ENCODE results near the gene SIVA1.

The SIVA1 gene

GRCh38 chr14:104742586-104743455, 10.1 kb upstream of the SIVA1 start (continued):
- TF ChIP-seq, protein P1, sequence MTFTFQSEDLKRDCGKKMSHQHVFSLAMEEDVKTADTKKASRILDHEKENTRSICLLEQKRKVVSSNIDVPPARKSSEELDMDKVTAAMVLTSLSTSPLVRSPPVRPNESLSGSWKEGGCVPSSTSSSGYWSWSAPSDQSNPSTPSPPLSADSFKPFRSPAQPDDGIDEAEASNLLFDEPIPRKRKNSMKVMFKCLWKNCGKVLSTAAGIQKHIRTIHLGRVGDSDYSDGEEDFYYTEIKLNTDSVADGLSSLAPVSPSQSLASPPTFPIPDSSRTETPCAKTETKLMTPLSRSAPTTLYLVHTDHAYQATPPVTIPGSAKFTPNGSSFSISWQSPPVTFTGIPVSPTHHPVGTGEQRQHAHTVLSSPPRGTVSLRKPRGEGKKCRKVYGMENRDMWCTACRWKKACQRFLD (tag by site-specific recombination; IDR thresholded peaks at IDR 0.05), result no peak
- TF ChIP-seq MEIS1 (CRISPR knock-in tag; IDR thresholded peaks at IDR 0.05; ENCODE audit: borderline replicate concordance) (no peak), ZNF549 (tag by site-specific recombination; IDR thresholded peaks at IDR 0.05) (no peak), ZNF157 (tag by site-specific recombination; IDR thresholded peaks at IDR 0.05) (no peak)

DNA sequence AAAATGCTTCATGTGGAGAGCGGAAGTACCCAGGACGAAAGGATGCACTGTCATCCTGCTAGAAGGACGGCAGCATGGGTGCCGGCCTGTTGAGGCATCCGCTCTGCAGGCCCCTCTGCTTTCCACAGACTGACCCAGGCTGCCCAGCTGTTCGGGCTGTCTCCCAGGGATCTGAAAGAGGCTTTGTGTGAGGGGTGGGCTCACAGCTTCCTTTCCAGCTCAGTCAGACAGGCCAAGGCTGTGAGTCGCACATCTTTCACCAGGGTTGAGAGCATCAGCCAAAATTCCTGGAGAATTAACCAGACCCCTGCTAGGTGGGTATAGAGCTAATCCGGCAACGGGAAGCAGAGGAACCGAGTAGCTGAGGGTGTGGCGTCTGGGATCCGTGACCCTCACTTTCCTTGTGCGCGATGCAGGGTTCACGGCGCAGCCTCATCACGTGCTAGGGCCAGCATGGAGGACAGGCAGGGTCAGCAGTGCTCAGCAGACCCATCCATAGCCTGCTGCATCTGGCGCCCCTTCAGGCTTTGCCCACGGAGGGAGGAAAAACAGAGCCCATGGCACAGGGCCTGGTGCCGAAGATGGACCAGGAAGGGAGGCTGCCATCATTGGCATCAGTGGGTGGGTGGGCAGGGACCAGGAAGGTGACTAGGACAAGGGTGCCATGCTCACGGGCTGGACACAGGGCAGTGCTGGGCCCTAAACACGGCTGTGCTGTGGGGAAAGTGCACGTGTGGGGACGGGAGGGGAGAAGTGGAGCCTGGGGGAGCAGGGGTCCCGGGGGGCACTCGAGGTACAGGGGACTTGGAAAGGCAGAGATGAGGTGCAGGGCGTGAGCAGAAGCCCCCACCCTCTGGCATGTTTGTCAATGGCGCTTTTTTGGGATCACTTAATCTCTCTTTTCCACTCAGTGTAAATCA, 9.2 kb upstream of the SIVA1 start:
- TF ChIP-seq ZNF23 (tag by site-specific recombination; IDR thresholded peaks at IDR 0.05; ENCODE audit: borderline replicate concordance) (no peak), ZNF544 (tag by site-specific recombination; IDR thresholded peaks at IDR 0.05) (no peak), SP2 (tag by site-specific recombination; IDR thresholded peaks at IDR 0.05) (no peak), TRIM28 (IDR thresholded peaks at IDR 0.05; ENCODE audit: borderline replicate concordance, low read length) (no peak), HOXC10 (CRISPR knock-in tag; IDR thresholded peaks at IDR 0.05) (no peak), ZNF404 (tag by site-specific recombination; IDR thresholded peaks at IDR 0.05) (no peak)
- TF ChIP-seq, protein P2, sequence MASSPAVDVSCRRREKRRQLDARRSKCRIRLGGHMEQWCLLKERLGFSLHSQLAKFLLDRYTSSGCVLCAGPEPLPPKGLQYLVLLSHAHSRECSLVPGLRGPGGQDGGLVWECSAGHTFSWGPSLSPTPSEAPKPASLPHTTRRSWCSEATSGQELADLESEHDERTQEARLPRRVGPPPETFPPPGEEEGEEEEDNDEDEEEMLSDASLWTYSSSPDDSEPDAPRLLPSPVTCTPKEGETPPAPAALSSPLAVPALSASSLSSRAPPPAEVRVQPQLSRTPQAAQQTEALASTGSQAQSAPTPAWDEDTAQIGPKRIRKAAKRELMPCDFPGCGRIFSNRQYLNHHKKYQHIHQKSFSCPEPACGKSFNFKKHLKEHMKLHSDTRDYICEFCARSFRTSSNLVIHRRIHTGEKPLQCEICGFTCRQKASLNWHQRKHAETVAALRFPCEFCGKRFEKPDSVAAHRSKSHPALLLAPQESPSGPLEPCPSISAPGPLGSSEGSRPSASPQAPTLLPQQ (tag by site-specific recombination; IDR thresholded peaks at IDR 0.05), result no peak
- Histone ChIP-seq H3K9me3 (ENCODE audit: control insufficient read depth, insufficient read depth, low read depth, low read length) (no peaks in the 10 kb centered on the region), H3K27ac (ENCODE audit: extremely low read depth, low read depth, low read length) (no peak overlapping the region), H3K4me1 (ENCODE audit: control insufficient read depth, insufficient read depth, low read length) (no peaks in the 10 kb centered on the region), H3K4me3 (ENCODE audit: low read depth, low read length) (no peak overlapping the region), H3K36me3 (ENCODE audit: control insufficient read depth in 2 of 2, insufficient read depth in 1 of 2, low read length in 2 of 2) (no peaks in the 10 kb centered on the region)
- CTCF ChIA-PET, result interaction anchor here (0.5 kb wide), 1 partner anchor 1629 kb away, joined by 3 read pairs; no protein-coding TSS in a partner anchor
- POLR2A ChIA-PET, result interaction anchor here (2.1 kb wide), 1 partner anchor 9 kb away, joined by 9 read pairs; the partner anchor contains the start of gene SIVA1

DNA sequence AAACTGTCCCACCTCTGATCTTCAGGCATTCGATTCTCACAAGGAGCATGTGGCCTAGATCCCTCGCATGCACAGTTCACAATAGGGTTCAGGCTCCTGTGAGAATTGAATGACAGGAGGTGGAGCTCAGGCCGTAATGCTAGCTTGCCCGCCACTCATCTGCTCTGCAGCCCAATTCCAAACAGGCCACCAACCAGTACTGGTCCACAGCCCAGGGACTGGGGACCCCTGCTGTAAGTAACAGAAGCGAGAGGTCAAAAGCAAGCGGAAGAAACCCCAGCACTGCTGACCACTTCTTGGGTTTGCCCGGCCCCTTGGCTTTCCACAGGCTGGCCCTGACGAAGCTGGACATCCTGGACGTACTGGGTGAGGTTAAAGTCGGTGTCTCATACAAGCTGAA, 8.5 kb upstream of the SIVA1 start:
- H3K27ac ChIP-seq (ENCODE audit: extremely low read depth, low read depth, low read length), result no peak overlapping the region
- no peak overlapping the region for H3K4me3 ChIP-seq (ENCODE audit: low read depth, low read length)
- no peaks in the 10 kb centered on the region for H3K36me3 ChIP-seq (ENCODE audit: control insufficient read depth in 2 of 2, insufficient read depth in 1 of 2, low read length in 2 of 2)
- H3K4me1 ChIP-seq (ENCODE audit: control insufficient read depth, insufficient read depth, low read length), result no peaks in the 10 kb centered on the region
- POLR2A ChIA-PET, result no interaction called here
- no peaks in the 10 kb centered on the region for H3K9me3 ChIP-seq (ENCODE audit: control insufficient read depth, insufficient read depth, low read depth, low read length)
- CTCF ChIA-PET, result no interaction called here
- TF ChIP-seq SCRT2 (tag by site-specific recombination; IDR thresholded peaks at IDR 0.05) (no peak), ZFP69B (tag by site-specific recombination; IDR thresholded peaks at IDR 0.05) (no peak), ZNF398 (tag by site-specific recombination; IDR thresholded peaks at IDR 0.05) (no peak), ZNF654 (tag by site-specific recombination; IDR thresholded peaks at IDR 0.05; ENCODE audit: low read depth) (no peak), ZNF24 (tag by site-specific recombination; IDR thresholded peaks at IDR 0.05) (no peak), ZNF558 (tag by site-specific recombination; IDR thresholded peaks at IDR 0.05) (no peak), SP2 (tag by site-specific recombination; IDR thresholded peaks at IDR 0.05) (no peak), ZNF510 (tag by site-specific recombination; IDR thresholded peaks at IDR 0.05; ENCODE audit: insufficient replicate concordance) (no peak), ZNF658 (tag by site-specific recombination; IDR thresholded peaks at IDR 0.05) (no peak), ZNF48 (tag by site-specific recombination; IDR thresholded peaks at IDR 0.05) (no peak), MYNN (tag by site-specific recombination; IDR thresholded peaks at IDR 0.05; ENCODE audit: borderline replicate concordance) (no peak), PATZ1 (tag by site-specific recombination; IDR thresholded peaks at IDR 0.05) (no peak)
- TF ChIP-seq, protein P3, sequence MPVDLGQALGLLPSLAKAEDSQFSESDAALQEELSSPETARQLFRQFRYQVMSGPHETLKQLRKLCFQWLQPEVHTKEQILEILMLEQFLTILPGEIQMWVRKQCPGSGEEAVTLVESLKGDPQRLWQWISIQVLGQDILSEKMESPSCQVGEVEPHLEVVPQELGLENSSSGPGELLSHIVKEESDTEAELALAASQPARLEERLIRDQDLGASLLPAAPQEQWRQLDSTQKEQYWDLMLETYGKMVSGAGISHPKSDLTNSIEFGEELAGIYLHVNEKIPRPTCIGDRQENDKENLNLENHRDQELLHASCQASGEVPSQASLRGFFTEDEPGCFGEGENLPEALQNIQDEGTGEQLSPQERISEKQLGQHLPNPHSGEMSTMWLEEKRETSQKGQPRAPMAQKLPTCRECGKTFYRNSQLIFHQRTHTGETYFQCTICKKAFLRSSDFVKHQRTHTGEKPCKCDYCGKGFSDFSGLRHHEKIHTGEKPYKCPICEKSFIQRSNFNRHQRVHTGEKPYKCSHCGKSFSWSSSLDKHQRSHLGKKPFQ (tag by site-specific recombination; IDR thresholded peaks at IDR 0.05), result no peak
